DMS114 treated with DMSO at 0.1 percent for 48 hours (cell line): ENCODE results near the gene CEP85L.

Experiments
- DNase-seq: peaks from one replicate; lab custom pipeline; 2025; ENCODE audit not compliant: unreplicated experiment; lab: John Stamatoyannopoulos, UW

Gene CEP85L

GRCh38 chr6:118580585-118581419 lies 70.6 kb downstream of the CEP85L start:
- peak; percentile 42 for DNase-seq

- no peak for DNase-seq
These were observed 71.6 kb downstream of the CEP85L start for GRCh38 chr6:118579786-118580185.

DNA sequence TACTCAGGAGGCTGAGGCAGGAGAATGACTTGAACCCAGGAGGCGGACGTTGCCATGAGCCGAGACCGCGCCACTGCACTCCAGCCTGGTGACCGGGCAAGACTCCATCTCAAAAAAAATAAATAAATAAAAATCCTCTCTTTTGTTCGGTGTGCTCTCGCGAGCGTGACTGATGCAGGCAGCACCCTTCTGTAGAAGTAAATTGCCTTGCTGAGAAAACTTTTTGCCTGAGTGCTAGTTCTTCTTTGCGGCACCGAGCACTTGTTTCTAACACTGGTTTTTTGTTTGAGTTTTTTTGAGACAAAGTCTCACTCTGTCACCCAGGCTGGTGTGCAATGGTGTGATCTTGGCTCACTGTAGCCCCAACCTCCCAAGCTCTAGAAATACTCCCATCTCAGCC lies 72.8 kb downstream of the CEP85L start:
- no peak for DNase-seq

GRCh38 chr6:118577972-118578371 lies 73.4 kb downstream of the CEP85L start:
- no peak for DNase-seq

DNA sequence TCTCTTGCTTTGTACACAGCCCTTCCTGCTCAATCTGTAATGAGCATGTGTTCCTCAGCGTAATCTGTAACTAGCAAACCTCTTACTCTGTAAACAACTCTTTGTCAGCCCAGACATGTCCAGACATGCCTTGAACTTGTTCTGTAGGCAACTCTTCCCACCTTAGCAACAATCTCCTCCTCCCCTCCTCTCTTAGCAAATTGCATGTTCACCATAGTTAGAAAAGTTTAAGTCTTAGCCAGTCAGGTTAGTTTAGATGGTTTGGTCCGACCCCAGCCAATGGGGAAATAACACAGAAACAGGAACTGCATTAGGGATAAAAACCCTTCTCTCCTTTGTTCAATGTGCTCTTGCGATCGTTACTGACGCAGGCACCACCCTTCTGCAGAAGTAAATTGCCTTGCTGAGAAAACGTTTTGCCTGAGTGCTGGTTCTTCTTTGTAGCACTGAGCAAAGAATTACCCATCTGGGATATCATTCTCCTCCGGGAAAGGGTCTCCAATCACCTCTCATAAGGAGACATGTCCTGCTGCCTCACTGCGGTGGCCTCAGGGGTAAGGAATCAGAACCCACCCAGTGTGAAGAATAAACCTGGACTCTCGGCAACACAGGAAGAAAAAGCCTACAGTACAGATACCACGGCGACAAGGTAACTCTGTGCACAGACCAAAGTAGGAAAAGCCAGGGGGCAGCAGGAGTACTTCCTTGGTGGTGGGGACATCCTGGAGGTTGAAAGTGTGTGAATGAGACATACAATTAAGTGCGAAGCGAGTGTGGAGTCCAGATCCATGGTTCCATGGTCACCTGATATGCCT lies 77.1 kb downstream of the CEP85L start:
- DNase-seq = no peak

GRCh38 chr6:118571121-118571520 lies 80.3 kb downstream of the CEP85L start:
- DNase-seq = no peak

DNA sequence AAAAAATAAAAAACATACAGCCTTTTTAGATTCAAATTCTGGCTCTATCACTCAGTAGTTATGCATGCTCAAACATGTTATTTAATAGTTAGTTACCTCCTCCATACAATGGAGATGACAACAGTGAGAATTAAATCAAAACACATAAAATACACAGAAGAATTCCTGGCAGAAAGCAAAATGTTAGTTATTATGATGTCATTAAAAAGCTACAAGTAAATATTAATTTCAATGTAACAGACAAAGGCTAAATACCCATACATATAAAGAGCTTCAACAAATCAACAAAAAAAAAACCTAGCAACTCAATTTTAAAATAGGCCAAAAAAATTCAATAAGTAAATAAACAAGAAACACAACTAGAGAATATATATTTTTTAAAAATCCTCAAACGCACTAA lies 81.9 kb downstream of the CEP85L start:
- DNase-seq = no peak

DNA sequence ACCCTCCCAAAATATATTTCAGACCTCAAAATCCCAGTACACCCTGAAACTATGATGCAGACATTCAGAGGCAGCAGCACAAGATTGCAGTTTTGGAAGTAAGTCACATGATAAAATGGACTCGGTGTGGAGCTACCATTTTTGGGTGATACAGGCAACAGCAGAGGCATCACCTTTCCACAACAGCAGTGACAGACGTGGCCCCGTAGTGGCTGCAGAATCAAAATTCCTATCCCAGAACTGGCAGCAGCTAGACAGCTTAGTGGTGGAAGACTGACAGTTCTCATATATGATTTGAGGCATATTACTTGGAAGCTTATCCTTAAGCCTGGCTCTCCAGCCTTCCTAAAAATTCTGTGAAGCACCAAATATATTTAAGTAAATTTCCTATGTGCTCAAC lies 83.4 kb downstream of the CEP85L start:
- DNase-seq = no peak

GRCh38 chr6:118565311-118565960 lies 86.0 kb downstream of the CEP85L start:
- DNase-seq = peak; percentile 13

GRCh38 chr6:118562959-118563358 lies 88.4 kb downstream of the CEP85L start:
- DNase-seq = no peak

DNA sequence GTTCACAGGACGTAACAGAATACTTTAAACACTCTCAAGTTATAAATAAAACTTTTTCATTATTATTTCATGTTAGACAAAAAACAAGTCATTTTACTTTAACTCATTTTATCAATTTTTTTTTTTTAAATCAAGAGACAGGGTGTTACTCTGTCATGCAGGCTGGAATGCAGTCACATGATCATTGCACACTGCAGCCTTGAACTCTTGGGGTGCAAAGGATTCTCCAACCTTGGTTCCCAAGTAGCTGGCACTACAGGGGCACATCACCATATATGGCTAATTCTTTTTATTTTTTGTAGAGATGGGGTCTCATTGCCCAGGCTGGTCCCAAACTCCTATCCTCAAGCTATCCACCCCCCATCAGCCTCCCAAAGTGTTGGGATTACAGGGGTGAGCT lies 89.1 kb downstream of the CEP85L start:
- DNase-seq = no peak

- DNase-seq = no peak
These were observed 91.7 kb downstream of the CEP85L start for GRCh38 chr6:118559659-118560058.

- no peak for DNase-seq
These were observed 92.8 kb downstream of the CEP85L start for GRCh38 chr6:118558464-118559217.

DNA sequence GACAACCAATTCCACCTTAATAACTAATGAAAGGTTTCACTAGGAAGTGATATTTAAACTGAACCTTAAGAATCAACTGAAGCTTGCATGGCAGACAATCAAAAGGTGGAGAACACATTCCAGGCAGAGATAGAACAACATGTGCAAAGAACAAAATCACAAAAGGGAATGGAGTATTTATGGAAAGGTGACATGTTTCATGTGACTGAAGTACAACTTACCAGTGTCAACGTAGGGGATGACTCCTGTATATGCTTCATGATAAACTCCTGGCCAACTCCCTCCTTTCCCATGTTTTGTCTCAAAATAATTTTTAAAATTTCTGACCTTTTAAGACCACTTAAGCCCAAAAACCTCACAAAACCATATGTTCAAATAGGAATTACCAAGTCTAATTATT lies 96.7 kb downstream of the CEP85L start:
- no peak for DNase-seq

DNA sequence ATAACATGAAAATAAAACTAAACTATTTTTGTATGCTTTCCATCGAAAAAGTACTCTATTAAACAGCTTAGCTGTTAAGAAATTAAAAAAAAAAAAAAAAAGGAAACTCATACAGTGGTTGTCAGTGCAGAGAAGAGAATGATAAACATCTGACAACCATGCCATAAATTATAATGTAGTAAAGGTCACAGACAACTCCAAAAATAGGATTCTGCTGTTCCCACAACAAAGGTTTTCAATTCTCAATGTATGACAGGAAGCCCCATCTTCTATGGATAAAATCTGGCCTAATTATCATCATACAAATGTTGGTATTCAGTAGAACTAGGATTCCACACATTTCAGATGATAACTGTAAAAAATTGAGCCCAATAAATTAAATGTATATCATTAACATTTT lies 98.3 kb downstream of the CEP85L start:
- no peak for DNase-seq

DNA sequence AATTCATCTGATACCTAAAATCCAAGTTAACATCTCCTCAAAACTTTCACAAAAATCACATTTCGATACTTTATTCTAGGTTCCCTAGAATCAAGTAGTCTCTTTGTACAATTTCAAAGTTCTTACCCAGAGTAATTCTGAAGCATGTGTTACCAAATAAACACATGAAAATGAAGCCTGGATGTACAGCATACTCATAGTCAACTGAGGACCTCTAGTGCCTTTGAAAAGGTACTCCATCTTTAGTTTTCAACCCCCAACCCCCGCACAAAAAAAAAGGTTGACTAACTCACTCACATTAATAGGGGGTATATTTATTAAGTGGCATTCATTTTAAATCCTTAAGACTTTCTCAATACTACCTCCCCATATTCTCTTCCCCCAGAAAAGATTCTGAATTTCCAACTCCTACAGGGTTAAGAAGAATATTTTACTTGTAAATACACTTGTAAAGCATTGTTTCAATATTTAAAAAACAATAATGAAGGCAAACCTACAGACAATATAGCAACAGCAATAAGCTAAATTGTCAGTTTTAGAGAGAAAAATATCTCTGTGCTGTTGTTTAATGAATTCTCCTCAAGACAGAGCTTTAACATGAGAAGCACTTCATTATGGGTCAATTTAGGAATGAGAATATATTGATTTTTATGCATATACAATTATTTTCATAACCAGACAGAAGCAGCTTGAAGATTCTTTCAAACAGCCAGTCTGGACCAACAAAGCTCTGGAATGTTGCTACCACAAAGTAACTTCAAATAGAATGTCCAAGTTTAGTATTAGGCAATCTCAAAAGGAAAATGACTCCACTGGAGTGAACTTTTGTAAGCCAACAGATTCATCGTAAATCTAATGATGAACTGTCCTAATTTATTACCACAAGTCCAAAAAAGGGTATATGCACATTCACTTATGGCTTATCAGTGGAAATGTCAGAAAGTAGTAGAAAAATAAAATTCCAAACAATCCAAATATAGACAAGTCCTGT lies 100.0 kb downstream of the CEP85L start:
- peak; percentile 67 for DNase-seq

GRCh38 chr6:118548613-118549012 lies 102.8 kb downstream of the CEP85L start:
- DNase-seq = no peak

DNA sequence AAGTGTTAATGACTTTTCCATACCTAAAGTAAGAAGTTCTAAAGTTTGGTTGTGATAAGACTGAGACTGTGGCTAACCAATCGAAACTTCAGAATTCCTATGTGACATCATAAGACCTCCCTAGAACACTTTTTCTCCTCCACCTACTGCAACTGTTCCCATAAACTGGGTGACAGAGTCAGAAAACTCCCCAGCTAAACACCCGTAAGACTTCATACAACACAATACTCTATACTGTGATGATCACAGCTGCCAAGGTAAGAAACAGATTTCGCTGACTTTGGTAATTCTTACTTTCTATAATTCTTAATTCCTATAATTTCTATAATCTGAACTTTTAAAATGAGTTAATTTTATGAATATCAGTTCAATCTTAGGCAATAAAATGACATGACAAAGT lies 103.3 kb downstream of the CEP85L start, which contains the start of gene PLN:
Gene PLN (plus strand): TSS at position 161 of the 400 bp plus-strand sequence. CDS start 10,626 bp downstream, outside the sequence.
- no peak for DNase-seq

- DNase-seq = no peak
These were observed 104.5 kb downstream of the CEP85L start for GRCh38 chr6:118546880-118547218.
